ENCODE results near the gene BEST1.

Gene BEST1

DNA sequence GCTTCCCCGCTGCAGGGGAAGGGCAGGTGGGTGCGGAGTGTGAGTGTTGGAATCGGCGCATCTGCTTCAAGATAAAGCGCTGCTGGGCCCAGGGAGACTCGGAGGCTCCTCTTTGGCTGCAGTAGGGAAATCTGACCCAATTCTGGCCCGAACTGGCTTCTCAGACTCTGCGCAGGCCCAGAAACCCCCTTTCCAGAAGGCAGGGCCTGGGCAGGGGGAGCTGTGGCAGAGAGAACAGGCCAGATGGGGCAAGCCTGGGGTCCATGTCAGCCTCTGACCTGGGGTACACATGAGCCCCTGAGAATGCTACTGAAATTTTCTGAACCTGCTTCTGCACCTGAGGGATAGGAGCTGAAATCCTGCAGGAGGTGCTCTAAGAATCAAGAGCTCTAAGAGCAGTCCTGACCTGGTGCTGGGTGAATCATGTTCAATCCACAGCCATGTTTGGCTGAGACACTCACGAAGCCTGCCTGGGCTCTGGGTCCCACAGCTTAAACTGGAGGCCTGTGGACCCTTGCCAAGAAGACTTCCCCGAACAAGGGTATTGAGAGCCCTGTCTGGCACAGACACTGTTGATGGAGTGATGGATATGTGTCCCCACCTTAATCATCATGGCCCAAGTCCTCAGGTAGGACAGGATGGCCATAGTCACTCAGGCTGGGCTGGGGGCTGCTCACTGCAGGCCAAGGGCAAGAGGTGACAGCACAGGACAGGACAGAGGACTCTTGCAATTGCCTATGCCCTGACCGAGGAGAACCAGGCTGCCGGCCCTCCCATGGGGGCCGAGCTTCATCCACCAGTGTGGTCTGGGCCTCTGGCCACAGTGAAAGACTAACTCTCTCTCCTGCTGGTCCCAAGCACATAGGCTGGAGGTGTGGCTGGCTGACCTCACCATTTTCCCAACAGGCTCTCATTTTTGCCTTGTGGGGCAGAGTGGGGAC, 39.7 kb upstream of the BEST1 start:
- no peak for DNase-seq (ENCODE audit: low read depth)
- H3K4me3 ChIP-seq (ENCODE audit: low read depth, low read length) = no peak overlapping the region
- in situ Hi-C loops (cut with HindIII; ENCODE audit: low sequenced_read_pairs) = loop anchor here (5.0 kb wide), 1 partner anchor 162 kb away; no protein-coding TSS in a partner anchor
- TF ChIP-seq, protein P1, sequence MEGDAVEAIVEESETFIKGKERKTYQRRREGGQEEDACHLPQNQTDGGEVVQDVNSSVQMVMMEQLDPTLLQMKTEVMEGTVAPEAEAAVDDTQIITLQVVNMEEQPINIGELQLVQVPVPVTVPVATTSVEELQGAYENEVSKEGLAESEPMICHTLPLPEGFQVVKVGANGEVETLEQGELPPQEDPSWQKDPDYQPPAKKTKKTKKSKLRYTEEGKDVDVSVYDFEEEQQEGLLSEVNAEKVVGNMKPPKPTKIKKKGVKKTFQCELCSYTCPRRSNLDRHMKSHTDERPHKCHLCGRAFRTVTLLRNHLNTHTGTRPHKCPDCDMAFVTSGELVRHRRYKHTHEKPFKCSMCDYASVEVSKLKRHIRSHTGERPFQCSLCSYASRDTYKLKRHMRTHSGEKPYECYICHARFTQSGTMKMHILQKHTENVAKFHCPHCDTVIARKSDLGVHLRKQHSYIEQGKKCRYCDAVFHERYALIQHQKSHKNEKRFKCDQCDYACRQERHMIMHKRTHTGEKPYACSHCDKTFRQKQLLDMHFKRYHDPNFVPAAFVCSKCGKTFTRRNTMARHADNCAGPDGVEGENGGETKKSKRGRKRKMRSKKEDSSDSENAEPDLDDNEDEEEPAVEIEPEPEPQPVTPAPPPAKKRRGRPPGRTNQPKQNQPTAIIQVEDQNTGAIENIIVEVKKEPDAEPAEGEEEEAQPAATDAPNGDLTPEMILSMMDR (IDR thresholded peaks at IDR 0.05; ENCODE audit: low read depth, low read length, missing control alignments) = no peak

DNA sequence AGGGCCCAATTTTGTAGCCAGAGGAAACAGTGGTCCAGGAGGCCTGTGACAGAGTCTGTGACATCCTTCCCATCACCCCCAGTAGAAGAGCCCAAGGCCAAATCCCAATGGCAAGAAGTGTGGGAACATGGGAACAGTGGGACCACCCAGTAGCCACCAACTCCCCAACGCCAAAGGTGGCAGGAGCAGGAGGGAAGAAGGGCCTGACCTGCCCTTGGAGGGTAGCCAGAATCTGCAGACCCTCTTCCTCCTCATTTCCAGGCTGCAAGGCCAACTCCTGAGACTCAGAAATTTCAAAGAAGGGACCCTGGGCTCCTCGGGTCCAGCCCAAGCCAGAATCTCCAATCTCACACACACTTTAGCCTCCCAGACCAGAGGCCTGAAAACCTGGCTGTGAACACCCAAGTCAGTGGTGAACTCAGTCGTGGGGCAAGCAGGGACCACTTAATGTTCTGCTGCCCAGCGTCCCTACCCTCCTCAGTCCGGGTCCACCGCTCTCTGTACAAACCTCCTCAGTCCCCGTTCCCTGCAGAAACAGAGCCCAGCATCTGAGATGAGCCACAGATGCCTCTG, 38.9 kb upstream of the BEST1 start:
- in situ Hi-C loops (cut with HindIII; ENCODE audit: low sequenced_read_pairs) = loop anchor here (5.0 kb wide), 1 partner anchor 161 kb away; no protein-coding TSS in a partner anchor

DNA sequence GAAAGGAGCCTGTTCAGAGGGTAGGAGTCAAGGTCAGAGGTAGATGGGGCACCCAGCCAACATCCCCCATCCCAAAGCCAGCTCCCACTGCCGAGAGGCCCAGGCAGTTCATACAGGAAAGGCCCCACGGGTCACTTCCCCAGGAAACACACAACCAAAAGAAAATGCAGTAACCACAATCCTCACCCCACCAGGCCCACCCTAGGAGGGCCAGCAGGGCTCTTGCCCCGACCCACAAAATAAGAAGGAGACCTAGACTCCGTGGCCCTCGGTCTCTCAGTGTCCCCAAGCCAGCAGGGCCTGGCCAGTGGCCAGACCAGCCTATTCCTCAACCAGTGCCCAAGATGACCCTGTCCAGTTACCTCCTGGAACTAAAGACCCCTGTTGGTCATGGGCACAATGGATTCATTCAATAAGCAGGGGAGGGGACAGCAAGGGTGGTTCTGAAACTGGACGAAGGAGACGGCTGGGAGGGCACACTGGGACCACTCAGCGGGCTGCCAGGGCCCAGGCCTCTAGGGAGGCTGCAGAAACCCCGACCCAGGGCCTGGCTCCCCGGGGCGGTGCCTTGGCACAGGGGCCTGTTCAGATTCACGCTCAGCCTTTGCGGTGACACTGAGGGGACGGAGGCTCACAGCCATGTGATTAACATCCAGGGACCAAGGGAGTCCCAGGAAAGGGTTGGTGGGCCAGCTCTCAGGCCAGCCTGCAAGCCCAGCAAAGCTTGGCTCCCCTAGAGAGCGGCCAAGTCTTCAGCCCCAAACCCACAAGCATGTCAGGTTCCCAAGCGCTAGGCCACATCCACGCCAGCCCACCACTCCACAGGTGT, 38.2 kb upstream of the BEST1 start:
- in situ Hi-C loops (cut with HindIII; ENCODE audit: low sequenced_read_pairs) = loop anchor here (5.0 kb wide), 1 partner anchor 160 kb away; no protein-coding TSS in a partner anchor
- TF ChIP-seq, protein P1 (IDR thresholded peaks at IDR 0.05; ENCODE audit: low read depth, low read length, missing control alignments) = no peak

More for the DNA sequence above, 38.9 kb upstream of the BEST1 start:
- H3K4me3 ChIP-seq (ENCODE audit: low read depth, low read length) = no peak overlapping the region
- DNase-seq (ENCODE audit: low read depth) = no peak
- TF ChIP-seq, protein P1 (IDR thresholded peaks at IDR 0.05; ENCODE audit: low read depth, low read length, missing control alignments) = no peak

DNA sequence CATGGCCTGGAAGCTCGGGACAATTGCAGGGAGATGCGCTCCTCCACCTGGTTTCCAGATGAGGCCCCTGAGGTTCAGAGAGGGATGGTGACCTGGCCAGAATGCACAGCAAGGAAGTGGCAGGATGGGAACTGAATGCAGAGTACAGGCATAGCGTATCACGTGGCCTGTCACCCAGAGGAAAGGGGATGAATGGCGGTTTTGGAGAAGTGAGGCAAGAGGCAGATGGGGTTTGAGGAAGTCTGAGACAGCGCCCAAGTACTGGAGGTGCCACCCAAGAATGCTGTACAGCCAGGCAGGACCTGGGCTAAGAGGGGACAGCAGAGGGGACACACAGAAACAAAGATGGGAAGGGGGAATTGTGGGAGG, 37.6 kb upstream of the BEST1 start:
- TF ChIP-seq, protein P1 (IDR thresholded peaks at IDR 0.05; ENCODE audit: low read depth, low read length, missing control alignments) = no peak
- in situ Hi-C loops (cut with HindIII; ENCODE audit: low sequenced_read_pairs) = loop anchor here (5.0 kb wide), 1 partner anchor 160 kb away; no protein-coding TSS in a partner anchor
- no peak overlapping the region for H3K4me3 ChIP-seq (ENCODE audit: low read depth, low read length)
- no peak for DNase-seq (ENCODE audit: low read depth)

More for the DNA sequence above, 38.2 kb upstream of the BEST1 start:
- H3K4me3 ChIP-seq (ENCODE audit: low read depth, low read length) = no peak overlapping the region
- DNase-seq (ENCODE audit: low read depth) = no peak

DNA sequence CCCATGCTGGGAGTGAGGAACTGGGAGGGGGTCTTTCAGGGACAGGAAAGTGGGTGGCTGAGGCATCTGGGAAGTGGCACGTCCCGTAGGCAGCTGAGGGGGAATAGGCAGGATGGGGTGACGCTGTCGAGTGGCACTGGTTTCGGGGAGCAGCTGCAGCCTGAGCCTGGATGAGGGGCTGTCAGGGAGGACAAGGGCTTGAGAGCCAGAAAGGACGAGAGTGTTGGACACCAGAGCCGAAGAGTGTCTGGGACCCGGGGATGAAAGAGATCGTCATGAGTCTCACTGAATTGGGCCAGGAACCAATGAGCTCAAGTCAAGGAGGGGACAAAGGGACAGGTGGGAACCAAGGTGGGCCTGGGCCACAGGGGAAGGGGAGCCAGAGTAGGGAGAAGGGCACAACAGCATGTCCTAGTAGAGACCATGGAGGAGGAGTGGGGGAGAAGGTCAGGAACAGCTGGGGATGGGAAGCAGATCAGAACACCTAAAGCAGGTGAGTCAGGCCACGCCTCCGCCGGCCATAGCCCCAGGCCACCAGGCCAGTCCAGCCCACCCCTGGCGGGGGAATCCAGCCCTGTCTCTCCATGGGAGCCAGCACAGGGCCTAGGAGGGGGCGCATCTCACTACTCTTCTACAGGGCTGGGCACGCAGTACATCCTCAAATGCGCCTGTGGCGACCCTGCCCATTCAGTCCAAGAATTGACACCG, 37.0 kb upstream of the BEST1 start:
- TF ChIP-seq, protein P1 (IDR thresholded peaks at IDR 0.05; ENCODE audit: low read depth, low read length, missing control alignments) = no peak
- no peak for DNase-seq (ENCODE audit: low read depth)
- in situ Hi-C loops (cut with HindIII; ENCODE audit: low sequenced_read_pairs) = loop anchor here (5.0 kb wide), 1 partner anchor 159 kb away; no protein-coding TSS in a partner anchor
- no peak overlapping the region for H3K4me3 ChIP-seq (ENCODE audit: low read depth, low read length)
